ENCODE measurements around the gene ACTL10. TPM values are rescaled to one million over a fixed set of nuclear protein-coding genes. Genes with fewer than 3 reads are reported as not detected.

The ACTL10 gene
- polyA plus RNA-seq, 1 experiment, result 0.67 TPM

DNA sequence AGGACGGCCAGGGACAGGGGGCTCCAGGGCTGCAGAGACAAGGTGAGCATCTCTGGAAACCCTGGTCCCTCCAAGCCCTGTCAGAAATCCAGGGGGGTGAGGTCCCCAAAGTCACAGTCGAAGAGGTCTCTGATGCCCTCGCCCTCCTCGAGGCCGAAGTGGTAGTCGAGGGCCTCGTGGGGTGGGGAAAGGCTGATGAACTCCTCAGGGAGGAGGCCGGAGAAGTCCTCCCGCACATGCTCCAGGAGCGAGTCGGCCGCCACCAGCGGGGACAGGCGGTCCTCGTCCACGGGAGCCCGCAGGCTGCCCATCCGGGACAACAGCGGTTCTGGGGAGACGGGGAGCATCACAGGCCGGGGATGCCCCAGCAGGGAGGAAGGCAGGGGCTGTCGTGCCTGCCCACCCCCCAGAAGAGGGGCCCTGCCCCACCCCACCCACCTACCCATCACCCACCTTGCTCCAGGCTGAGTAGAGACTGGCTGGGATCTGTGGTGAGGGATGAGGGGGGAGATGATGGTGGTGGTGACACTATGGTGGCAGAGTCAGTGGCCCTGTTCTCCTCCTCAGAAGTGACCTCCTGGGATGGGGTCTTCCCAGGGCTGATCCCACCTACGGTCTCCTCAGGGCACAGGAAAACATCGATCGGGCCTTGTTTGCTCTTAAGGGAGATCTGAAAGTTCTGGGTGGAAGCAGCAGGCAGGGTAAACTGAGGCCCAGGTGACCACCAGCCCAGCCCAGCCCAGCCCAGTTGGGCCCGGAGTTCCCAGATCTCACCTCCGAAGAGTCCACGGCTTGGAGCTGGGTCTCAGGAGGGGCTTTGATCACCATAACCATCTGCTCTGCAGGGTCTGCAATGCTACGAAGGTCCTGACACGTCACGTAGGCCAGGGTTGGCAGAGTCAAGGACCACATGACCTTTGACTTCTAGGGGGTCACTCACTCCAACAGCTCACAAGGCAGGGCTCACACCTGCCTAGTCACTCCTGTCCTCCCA is 10.2 kb downstream of the ACTL10 start:
- no peak for DNase-seq (ENCODE audit: low read depth)
- ChIA-PET POLR2A (no interaction called here), CTCF (interaction anchor here (2.2 kb wide), 1 partner anchor 10 kb away, joined by 9 read pairs; the partner anchor contains the start of gene ACTL10)
- Histone ChIP-seq H3K4me3 (ENCODE audit: low read depth, low read length) (no peak overlapping the region), H3K36me3 (ENCODE audit: control insufficient read depth, insufficient read depth, low read length) (no peaks in the 10 kb centered on the region), H3K27me3 (ENCODE audit: control insufficient read depth, insufficient read depth, low read length) (no peaks in the 10 kb centered on the region)
- TF ChIP-seq, protein P1, sequence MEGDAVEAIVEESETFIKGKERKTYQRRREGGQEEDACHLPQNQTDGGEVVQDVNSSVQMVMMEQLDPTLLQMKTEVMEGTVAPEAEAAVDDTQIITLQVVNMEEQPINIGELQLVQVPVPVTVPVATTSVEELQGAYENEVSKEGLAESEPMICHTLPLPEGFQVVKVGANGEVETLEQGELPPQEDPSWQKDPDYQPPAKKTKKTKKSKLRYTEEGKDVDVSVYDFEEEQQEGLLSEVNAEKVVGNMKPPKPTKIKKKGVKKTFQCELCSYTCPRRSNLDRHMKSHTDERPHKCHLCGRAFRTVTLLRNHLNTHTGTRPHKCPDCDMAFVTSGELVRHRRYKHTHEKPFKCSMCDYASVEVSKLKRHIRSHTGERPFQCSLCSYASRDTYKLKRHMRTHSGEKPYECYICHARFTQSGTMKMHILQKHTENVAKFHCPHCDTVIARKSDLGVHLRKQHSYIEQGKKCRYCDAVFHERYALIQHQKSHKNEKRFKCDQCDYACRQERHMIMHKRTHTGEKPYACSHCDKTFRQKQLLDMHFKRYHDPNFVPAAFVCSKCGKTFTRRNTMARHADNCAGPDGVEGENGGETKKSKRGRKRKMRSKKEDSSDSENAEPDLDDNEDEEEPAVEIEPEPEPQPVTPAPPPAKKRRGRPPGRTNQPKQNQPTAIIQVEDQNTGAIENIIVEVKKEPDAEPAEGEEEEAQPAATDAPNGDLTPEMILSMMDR (IDR thresholded peaks at IDR 0.05; ENCODE audit: insufficient read depth, low read depth, low read length), result no peak

DNA sequence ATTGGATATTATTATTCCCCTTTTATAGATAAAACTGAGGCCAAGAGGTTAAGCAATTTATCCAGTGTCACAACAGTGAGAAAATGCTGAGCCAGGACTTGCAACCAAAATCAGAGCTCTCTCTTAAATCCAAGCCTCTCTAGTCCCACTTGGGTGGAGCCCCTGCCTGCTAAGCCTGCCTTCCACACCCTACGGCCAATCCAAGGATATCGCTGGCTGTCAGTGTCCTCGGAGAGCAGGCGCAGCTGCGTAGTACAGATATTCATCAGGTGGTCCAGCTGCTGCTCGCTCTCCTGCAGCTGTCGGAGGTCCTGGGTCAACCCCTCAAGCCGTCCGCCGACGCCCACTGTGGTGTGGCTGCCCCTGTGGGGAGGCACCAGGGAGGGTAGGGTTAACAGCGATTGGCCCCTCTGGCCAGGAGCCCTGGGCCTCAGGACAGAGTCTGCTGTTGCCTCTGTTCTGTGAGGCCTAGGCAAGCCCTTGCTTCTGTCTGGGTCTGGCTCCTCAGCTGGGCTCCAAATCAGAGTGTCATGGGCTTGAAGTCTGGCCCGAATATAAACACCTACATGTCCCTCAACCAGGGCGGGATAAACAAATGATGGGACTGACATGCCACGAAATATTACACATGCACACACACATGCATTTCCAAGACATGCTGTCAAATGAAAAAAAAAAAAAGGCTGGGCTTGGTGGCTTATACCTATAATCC is 11.4 kb downstream of the ACTL10 start:
- ChIA-PET POLR2A (no interaction called here), CTCF (no interaction called here)
- DNase-seq (ENCODE audit: low read depth), result no peak
- no peaks in the 10 kb centered on the region for H3K27me3 ChIP-seq (ENCODE audit: control insufficient read depth, insufficient read depth, low read length)
- H3K36me3 ChIP-seq (ENCODE audit: control insufficient read depth, insufficient read depth, low read length), result no peaks in the 10 kb centered on the region
- H3K4me3 ChIP-seq (ENCODE audit: low read depth, low read length), result no peak overlapping the region
- TF ChIP-seq, protein P1 (IDR thresholded peaks at IDR 0.05; ENCODE audit: insufficient read depth, low read depth, low read length), result no peak

DNA sequence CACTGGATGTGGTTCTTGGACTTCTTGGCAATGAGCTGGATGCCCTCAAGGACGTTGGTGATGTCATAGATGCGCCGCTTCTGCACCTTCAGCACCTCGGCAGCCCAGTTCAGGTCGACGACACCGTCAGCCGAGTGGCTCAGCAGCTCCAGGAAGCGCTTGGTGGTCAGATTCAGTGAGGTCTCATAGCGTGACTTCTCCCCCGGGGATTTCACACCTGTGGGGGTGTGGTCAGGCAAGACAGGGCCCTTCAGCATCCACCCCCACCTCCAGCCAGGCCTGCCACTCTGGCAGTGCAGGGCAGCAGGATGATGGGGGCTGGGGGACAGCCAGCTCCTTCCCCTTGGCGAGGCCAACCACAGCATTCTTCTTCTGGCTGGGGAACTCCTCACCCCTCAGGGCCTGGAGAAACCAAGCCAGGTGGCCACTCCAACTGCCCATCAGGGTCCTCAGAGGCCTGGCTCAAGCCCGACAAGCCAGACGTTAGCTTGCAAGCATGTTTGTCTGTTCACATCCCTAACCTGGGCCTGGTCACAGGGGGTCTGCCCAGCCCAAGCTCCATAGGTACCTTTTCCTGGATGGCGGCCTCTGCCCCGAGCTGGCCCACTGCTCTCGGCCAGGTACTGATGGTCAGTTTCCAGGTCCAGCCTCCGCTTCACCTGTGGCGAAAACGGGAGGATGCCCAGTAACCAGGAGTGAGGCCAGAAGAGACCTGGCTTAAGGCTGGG is 13.2 kb downstream of the ACTL10 start:
- CTCF ChIA-PET, result interaction anchor here (3.3 kb wide), 1 partner anchor 12 kb away, joined by 16 read pairs; the partner anchor contains the start of gene ACTL10
- TF ChIP-seq, protein P1 (IDR thresholded peaks at IDR 0.05; ENCODE audit: insufficient read depth, low read depth, low read length), result no peak
- H3K27me3 ChIP-seq (ENCODE audit: control insufficient read depth, insufficient read depth, low read length), result no peaks in the 10 kb centered on the region
- DNase-seq (ENCODE audit: low read depth), result no peak
- no peaks in the 10 kb centered on the region for H3K36me3 ChIP-seq (ENCODE audit: control insufficient read depth, insufficient read depth, low read length)
- POLR2A ChIA-PET, result no interaction called here
- H3K4me3 ChIP-seq (ENCODE audit: low read depth, low read length), result no peak overlapping the region

DNA sequence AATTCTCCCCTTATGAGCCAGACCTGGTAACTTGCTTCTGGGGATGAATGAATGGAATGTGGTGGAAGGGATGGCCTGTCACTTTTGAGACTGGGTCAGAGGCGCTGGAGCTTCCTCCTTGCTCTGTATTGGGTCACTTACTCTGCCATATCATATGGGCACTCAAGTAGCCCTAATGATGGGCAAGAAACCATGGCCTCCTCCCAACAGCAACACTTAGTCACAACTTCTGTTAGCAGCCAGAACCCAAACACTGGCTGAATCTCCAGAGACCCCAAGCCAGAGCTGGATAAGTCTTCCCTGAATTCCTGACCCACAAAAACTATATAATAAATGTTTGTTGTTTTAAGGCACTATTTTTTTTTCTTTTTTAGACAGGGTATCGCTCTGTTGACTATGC is 13.9 kb downstream of the ACTL10 start:
- POLR2A ChIA-PET, result no interaction called here
- DNase-seq (ENCODE audit: low read depth), result no peak
- Histone ChIP-seq H3K4me3 (ENCODE audit: low read depth, low read length) (no peak overlapping the region), H3K36me3 (ENCODE audit: control insufficient read depth, insufficient read depth, low read length) (no peaks in the 10 kb centered on the region), H3K27me3 (ENCODE audit: control insufficient read depth, insufficient read depth, low read length) (no peaks in the 10 kb centered on the region)
- CTCF ChIA-PET, result interaction anchor here (3.3 kb wide), 1 partner anchor 13 kb away, joined by 16 read pairs; the partner anchor contains the start of gene ACTL10
- TF ChIP-seq, protein P1 (IDR thresholded peaks at IDR 0.05; ENCODE audit: insufficient read depth, low read depth, low read length), result no peak
